ENCODE results near the gene PLEK2.
"Not testable (repeated sequence)": the region's sequence is repeated elsewhere in the genome, so short reads cannot be mapped to it uniquely, and the experiment has no call there.

GRCh38 chr14:67451667-67452066, 39.7 kb upstream of the PLEK2 start:
- TF ChIP-seq CTCF, POLR2AphosphoS5, POLR2A (IDR thresholded peaks at IDR 0.05): not testable (repeated sequence)

Data from prostate gland (tissue), 2 donors.